H1 (cell line): ENCODE results near the gene C19orf85. TPM values are rescaled to one million over a fixed set of nuclear protein-coding genes. Genes with fewer than 3 reads are reported as not detected.

Experiments
- E2F6 ChIP-seq: IDR thresholded peaks from 2 replicates; pipeline ENCODE4 v1.6.1; 2012; ENCODE audit warnings: inconsistent platforms
- polyA plus RNA-seq, 7 experiments: library from polyadenylated mRNA; depleted of rRNA in 3 of 7; stranded (reverse) in 5 of 7; unstranded in 2 of 7; fragments of >200 nt in 5 of 7; fragments of 200-250 nt in 2 of 7; gene quantifications; 1 replicate in 5 of 7; 2 replicates in 1 of 7; 4 replicates in 1 of 7; pipeline versions ENCODE4 v1.2.1 to v1.2.3, GENCODE V29; 2011 to 2013; ENCODE audit warnings: missing spikeins in 2 of 7, mixed read lengths in 2 of 7
- total RNA-seq: library from RNA; stranded (reverse); fragmentation: NEBNext Ultra II Directional; extraction: Animal tissue kit (Norgen Biotek cat#: 25700); gene quantifications from 2 replicates; pipeline ENCODE4 v1.2.1, GENCODE V29; 2021
- TF ChIP-seq, protein P1 (sequence below): IDR thresholded peaks from 2 replicates; pipeline ENCODE4 v1.6.1; 2012; ENCODE audit warnings: inconsistent platforms

Gene C19orf85
- total and polyA plus RNA-seq, 2 of the 8 experiments (the other 6 are each of a cell fraction or from before 2014, with no cell fraction given), result 2.2 to 3.2 TPM

DNA sequence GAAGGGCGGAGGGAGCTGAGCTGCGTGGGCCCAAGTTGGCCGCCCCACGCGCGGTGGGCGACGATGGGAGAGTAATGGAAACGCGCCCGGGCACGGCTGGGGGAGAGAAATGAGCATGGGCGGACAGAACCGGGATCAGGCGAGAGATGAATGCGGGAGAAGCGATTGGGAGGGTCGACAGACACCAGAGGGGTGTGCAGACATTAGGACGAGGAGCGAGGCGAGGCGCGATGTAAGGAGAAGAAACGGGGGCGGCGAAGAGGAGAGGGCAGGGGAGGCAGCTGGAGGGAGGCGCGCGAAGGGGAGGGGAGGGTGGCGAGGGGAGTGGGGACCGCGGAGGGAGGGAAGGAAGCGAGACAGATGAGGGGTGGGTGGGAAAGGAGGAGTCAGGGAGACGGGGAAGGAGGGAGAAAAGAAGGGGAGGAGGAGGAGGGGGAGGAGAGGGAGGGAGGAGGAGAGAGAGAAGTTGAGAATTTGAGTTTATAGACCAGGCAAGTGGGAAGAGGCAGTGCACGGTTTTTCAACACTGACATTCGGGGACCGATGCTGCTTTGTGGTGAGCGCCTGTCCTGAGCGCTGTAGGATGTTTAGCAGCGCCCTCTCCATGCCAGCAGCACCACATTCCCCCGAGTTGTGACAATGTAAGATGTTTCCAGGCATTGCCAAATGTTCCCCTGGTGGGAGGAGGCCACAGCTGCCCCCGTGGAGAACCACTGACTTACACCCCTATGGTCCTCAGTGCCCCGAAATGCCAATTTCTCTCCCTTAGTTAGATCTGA, 21.3 kb downstream of the C19orf85 start, which contains the start of gene SHISA7 (continued):
- peak; percentile 59 for TF ChIP-seq E2F6
- TF ChIP-seq, protein P1, sequence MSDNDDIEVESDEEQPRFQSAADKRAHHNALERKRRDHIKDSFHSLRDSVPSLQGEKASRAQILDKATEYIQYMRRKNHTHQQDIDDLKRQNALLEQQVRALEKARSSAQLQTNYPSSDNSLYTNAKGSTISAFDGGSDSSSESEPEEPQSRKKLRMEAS, result 0 out of 2 replicates have a peak, but pooled peaks have one; percentile 38
